GM12878 (cell line): ENCODE measurements around the gene TMEM120B. TPM values are rescaled to one million over a fixed set of nuclear protein-coding genes. Genes with fewer than 3 reads are reported as not detected.

Experiments used
- CBFB ChIP-seq: IDR thresholded peaks from 2 replicates; pipeline ENCODE4 v1.6.1; 2016; ENCODE audit warnings: antibody characterized with exemption, low read depth
- CHD4 ChIP-seq: fragments of 200-600 bp; sonication (generic); IDR thresholded peaks from 2 replicates; pipeline ENCODE4 v1.6.1; 2016; ENCODE audit warnings: mild to moderate bottlenecking
- CREB1 ChIP-seq: IDR thresholded peaks from 2 replicates; pipeline ENCODE4 v1.6.1; 2012; ENCODE audit warnings: low read depth, mild to moderate bottlenecking, inconsistent platforms
- CREM ChIP-seq: IDR thresholded peaks from 2 replicates; pipeline ENCODE4 v1.6.1; 2014; ENCODE audit warnings: antibody characterized with exemption, low read depth
- E2F4 ChIP-seq: IDR thresholded peaks from 2 replicates; pipeline ENCODE4 v1.6.1; 2012; ENCODE audit warnings: low read depth, low read length, improper control_type of control experiment
- FOXM1 ChIP-seq: IDR thresholded peaks from 2 replicates; pipeline ENCODE4 v1.6.1; 2012; ENCODE audit warnings: low read depth, mild to moderate bottlenecking, inconsistent platforms, low read length, moderate library complexity
- IKZF1 ChIP-seq: fragments of 450-650 bp; conservative IDR thresholded peaks from 2 replicates; pipeline ENCODE4 v1.6.1; 2017; ENCODE audit warnings: antibody characterized with exemption, mild to moderate bottlenecking
- IRF4 ChIP-seq: IDR thresholded peaks from 2 replicates; pipeline ENCODE4 v1.6.1; 2011; ENCODE audit warnings: low read depth, low read length
- KAT2A ChIP-seq: conservative IDR thresholded peaks from 2 replicates; pipeline ENCODE4 v1.6.1; 2011; ENCODE audit warnings: low read depth, low read length; ENCODE audit not compliant: control insufficient read depth
- KDM1A ChIP-seq: fragments of 200-600 bp; sonication (generic); IDR thresholded peaks from 2 replicates; pipeline ENCODE4 v1.6.1; 2016; ENCODE audit warnings: borderline replicate concordance
- LARP7 ChIP-seq: fragments of 450-650 bp; IDR thresholded peaks from 2 replicates; pipeline ENCODE4 v1.6.1; 2017; ENCODE audit warnings: mild to moderate bottlenecking
- MYC ChIP-seq: IDR thresholded peaks from 2 replicates; pipeline ENCODE4 v1.6.1; 2011; ENCODE audit warnings: mild to moderate bottlenecking, low read length, moderate library complexity, inconsistent platforms; ENCODE audit not compliant: insufficient read depth, insufficient replicate concordance, insufficient read length, severe bottlenecking
- NFXL1 ChIP-seq: fragments of 450-650 bp; IDR thresholded peaks from 2 replicates; pipeline ENCODE4 v1.6.1; 2017; ENCODE audit warnings: antibody characterized with exemption, mild to moderate bottlenecking, borderline replicate concordance
- NFYA ChIP-seq: IDR thresholded peaks from 2 replicates; pipeline ENCODE4 v1.6.1; 2011; ENCODE audit warnings: low read depth, mild to moderate bottlenecking, low read length, improper control_type of control experiment, borderline replicate concordance
- NR2F1 ChIP-seq: fragments of 450-650 bp; conservative IDR thresholded peaks from 2 replicates; pipeline ENCODE4 v1.6.1; 2017; ENCODE audit warnings: mild to moderate bottlenecking
- PBX3 ChIP-seq: IDR thresholded peaks from 2 replicates; pipeline ENCODE4 v1.6.1; 2011; ENCODE audit warnings: mild to moderate bottlenecking, low read depth, low read length, moderate library complexity; ENCODE audit not compliant: insufficient replicate concordance
- PML ChIP-seq: IDR thresholded peaks from 2 replicates; pipeline ENCODE4 v1.6.1; 2012; ENCODE audit warnings: low read length, inconsistent platforms
- POLR2A ChIP-seq: IDR thresholded peaks from 2 replicates; pipeline ENCODE4 v1.6.1; 2011; ENCODE audit warnings: low read depth, mild to moderate bottlenecking, low read length
- ZNF274 ChIP-seq: IDR thresholded peaks from one replicate; pipeline ENCODE4 v1.8.0; 2011; ENCODE audit not compliant: insufficient read length, insufficient read depth
- ZZZ3 ChIP-seq: IDR thresholded peaks from 2 replicates; pipeline ENCODE4 v1.6.1; 2011; ENCODE audit warnings: low read depth; ENCODE audit not compliant: control insufficient read depth, insufficient read length
- polyA plus RNA-seq, 11 experiments: library from polyadenylated mRNA; depleted of rRNA in 4 of 11; unstranded in 6 of 11; stranded (reverse) in 5 of 11; fragments of >200 nt; fragmentation: Nextera tagmentation in 4 of 11; fragmentation: Illumina TruSeq in 1 of 11; extraction: Ambion mirVana in 4 of 11; extraction: Trizol in 1 of 11; gene quantifications; 1 replicate in 1 of 11; 2 replicates in 10 of 11; pipeline versions ENCODE4 v1.2.1 to v1.2.3, GENCODE V29; 2011 to 2016; ENCODE audit warnings: inconsistent platforms in 2 of 11, missing spikeins in 2 of 11, low read depth in 1 of 11
- total RNA-seq, 4 experiments: library from RNA; depleted of rRNA in 3 of 4; stranded (reverse); fragments of >200 nt in 3 of 4; fragmentation: Illumina TruSeq in 1 of 4; extraction: Trizol in 1 of 4; gene quantifications; 2 replicates each; pipeline versions ENCODE4 v1.2.1 to v1.2.3, GENCODE V29; 2013 to 2021
- TF ChIP-seq, protein P1 (sequence below): fragments of 450-650 bp; conservative IDR thresholded peaks from 2 replicates; pipeline ENCODE4 v1.6.1; 2017; ENCODE audit warnings: mild to moderate bottlenecking, moderate library complexity
- TF ChIP-seq, protein P2 (sequence below): fragments of 450-650 bp; IDR thresholded peaks from 2 replicates; pipeline ENCODE4 v1.6.1; 2017; ENCODE audit warnings: borderline replicate concordance
- TF ChIP-seq, protein P3 (sequence below), 3 experiments: IDR thresholded peaks in 2 of 3; conservative IDR thresholded peaks in 1 of 3; 2 replicates each; pipeline ENCODE4 v1.5.1; 2011; ENCODE audit warnings: low read depth in 3 of 3, low read length in 3 of 3, mild to moderate bottlenecking in 3 of 3, control low read depth in 2 of 3, moderate library complexity in 2 of 3, inconsistent platforms in 1 of 3, mixed read lengths in 1 of 3; ENCODE audit not compliant: control insufficient read depth in 2 of 3, insufficient read depth in 1 of 3; ENCODE audit errors: extremely low read depth in 1 of 3
- TF ChIP-seq, protein P4 (sequence below): IDR thresholded peaks from 2 replicates; pipeline ENCODE4 v1.6.1; 2012; ENCODE audit warnings: low read length, inconsistent platforms

The TMEM120B gene
- total and polyA plus RNA-seq, 10 of the 15 experiments (the other 5 are each of a cell fraction or from before 2014, with no cell fraction given) = 4.0 to 26.2 (median 9.2) TPM

GRCh38 chr12:121793440-121793837 lies 80.9 kb downstream of the TMEM120B start, which contains the start of gene RHOF (continued):
- TF ChIP-seq, protein P1, sequence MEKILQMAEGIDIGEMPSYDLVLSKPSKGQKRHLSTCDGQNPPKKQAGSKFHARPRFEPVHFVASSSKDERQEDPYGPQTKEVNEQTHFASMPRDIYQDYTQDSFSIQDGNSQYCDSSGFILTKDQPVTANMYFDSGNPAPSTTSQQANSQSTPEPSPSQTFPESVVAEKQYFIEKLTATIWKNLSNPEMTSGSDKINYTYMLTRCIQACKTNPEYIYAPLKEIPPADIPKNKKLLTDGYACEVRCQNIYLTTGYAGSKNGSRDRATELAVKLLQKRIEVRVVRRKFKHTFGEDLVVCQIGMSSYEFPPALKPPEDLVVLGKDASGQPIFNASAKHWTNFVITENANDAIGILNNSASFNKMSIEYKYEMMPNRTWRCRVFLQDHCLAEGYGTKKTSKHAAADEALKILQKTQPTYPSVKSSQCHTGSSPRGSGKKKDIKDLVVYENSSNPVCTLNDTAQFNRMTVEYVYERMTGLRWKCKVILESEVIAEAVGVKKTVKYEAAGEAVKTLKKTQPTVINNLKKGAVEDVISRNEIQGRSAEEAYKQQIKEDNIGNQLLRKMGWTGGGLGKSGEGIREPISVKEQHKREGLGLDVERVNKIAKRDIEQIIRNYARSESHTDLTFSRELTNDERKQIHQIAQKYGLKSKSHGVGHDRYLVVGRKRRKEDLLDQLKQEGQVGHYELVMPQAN = 0 out of 2 replicates have a peak, but pooled peaks have one; percentile 47
- TF ChIP-seq MYC (no peak), E2F4 (no peak), IKZF1 (0 out of 2 replicates have a peak, but pooled peaks have one; percentile 1), POLR2A (peak; percentile 71), PML (no peak), KDM1A (no peak), NFXL1 (no peak), ZZZ3 (no peak), LARP7 (no peak; the same call in none of the 2 replicates), CBFB (no peak), CREM (no peak), NR2F1 (peak; percentile 75), CREB1 (no peak), IRF4 (no peak), KAT2A (no peak), ZNF274 (no peak), CHD4 (no peak), NFYA (no peak), PBX3 (no peak), FOXM1 (no peak)
- TF ChIP-seq, protein P2, sequence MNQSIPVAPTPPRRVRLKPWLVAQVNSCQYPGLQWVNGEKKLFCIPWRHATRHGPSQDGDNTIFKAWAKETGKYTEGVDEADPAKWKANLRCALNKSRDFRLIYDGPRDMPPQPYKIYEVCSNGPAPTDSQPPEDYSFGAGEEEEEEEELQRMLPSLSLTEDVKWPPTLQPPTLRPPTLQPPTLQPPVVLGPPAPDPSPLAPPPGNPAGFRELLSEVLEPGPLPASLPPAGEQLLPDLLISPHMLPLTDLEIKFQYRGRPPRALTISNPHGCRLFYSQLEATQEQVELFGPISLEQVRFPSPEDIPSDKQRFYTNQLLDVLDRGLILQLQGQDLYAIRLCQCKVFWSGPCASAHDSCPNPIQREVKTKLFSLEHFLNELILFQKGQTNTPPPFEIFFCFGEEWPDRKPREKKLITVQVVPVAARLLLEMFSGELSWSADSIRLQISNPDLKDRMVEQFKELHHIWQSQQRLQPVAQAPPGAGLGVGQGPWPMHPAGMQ = no peak
- TF ChIP-seq, protein P3, sequence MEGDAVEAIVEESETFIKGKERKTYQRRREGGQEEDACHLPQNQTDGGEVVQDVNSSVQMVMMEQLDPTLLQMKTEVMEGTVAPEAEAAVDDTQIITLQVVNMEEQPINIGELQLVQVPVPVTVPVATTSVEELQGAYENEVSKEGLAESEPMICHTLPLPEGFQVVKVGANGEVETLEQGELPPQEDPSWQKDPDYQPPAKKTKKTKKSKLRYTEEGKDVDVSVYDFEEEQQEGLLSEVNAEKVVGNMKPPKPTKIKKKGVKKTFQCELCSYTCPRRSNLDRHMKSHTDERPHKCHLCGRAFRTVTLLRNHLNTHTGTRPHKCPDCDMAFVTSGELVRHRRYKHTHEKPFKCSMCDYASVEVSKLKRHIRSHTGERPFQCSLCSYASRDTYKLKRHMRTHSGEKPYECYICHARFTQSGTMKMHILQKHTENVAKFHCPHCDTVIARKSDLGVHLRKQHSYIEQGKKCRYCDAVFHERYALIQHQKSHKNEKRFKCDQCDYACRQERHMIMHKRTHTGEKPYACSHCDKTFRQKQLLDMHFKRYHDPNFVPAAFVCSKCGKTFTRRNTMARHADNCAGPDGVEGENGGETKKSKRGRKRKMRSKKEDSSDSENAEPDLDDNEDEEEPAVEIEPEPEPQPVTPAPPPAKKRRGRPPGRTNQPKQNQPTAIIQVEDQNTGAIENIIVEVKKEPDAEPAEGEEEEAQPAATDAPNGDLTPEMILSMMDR (IDR thresholded peaks at IDR 0.05 in 2 of 3, conservative IDR thresholded peaks at IDR 0.05 in 1 of 3; ENCODE audit: control insufficient read depth in 2 of 3, extremely low read depth in 1 of 3, insufficient read depth in 1 of 3, low read depth in 3 of 3, low read length in 3 of 3) = no peak
- TF ChIP-seq, protein P4, sequence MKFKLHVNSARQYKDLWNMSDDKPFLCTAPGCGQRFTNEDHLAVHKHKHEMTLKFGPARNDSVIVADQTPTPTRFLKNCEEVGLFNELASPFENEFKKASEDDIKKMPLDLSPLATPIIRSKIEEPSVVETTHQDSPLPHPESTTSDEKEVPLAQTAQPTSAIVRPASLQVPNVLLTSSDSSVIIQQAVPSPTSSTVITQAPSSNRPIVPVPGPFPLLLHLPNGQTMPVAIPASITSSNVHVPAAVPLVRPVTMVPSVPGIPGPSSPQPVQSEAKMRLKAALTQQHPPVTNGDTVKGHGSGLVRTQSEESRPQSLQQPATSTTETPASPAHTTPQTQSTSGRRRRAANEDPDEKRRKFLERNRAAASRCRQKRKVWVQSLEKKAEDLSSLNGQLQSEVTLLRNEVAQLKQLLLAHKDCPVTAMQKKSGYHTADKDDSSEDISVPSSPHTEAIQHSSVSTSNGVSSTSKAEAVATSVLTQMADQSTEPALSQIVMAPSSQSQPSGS = no peak
